BLaER1 (cell line): ENCODE data around the gene CEP57.

Experiments used
- H3K27ac ChIP-seq: shearing (Covaris generic); formaldehyde crosslinking; 2 replicates; pipeline ENCODE4 v1.8.1; 2022
- H3K27me3 ChIP-seq: shearing (Covaris generic); formaldehyde crosslinking; 2 replicates; pipeline ENCODE4 v1.8.1; 2022
- H3K36me3 ChIP-seq: shearing (Covaris generic); formaldehyde crosslinking; 2 replicates; pipeline ENCODE4 v1.8.1; 2022
- H3K4me1 ChIP-seq: shearing (Covaris generic); formaldehyde crosslinking; 2 replicates; pipeline ENCODE4 v1.8.1; 2022
- H3K4me2 ChIP-seq: shearing (Covaris generic); formaldehyde crosslinking; 2 replicates; pipeline ENCODE4 v1.8.1; 2022
- H3K4me3 ChIP-seq: shearing (Covaris generic); formaldehyde crosslinking; 2 replicates; pipeline ENCODE4 v1.8.1; 2022
- H3K9ac ChIP-seq: shearing (Covaris generic); formaldehyde crosslinking; 2 replicates; pipeline ENCODE4 v1.8.1; 2022
- H3K9me3 ChIP-seq: shearing (Covaris generic); formaldehyde crosslinking; 2 replicates; pipeline ENCODE4 v1.8.1; 2022
- H4K20me1 ChIP-seq: shearing (Covaris generic); formaldehyde crosslinking; 2 replicates; pipeline ENCODE4 v1.8.1; 2022
- Cebpa-rat ChIP-seq: shearing (Covaris generic); IDR thresholded peaks from 2 replicates; pipeline ENCODE4 v1.8.1; 2022

Gene CEP57

DNA sequence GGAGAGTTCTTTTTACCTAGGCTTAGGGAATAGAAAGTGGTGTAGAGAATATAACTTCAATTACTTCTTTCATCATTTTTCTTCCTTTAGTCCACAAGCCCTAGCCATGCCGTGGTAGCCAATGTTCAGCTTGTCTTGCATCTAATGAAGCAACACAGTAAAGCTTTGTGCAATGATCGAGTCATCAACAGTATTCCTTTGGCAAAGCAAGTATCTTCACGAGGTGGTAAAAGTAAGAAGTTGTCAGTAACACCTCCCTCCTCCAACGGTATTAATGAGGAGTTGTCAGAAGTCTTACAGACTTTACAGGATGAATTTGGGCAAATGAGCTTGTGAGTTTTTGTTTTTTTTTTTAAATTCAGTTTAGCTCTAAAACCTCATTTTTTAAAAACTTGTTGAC, 37.4 kb downstream of the CEP57 start:
- no peak overlapping the region for H3K9ac ChIP-seq
- H3K36me3 ChIP-seq: peaks cover 80% of the 10 kb centered on the region
- H3K4me2 ChIP-seq: no peak overlapping the region
- H3K9me3 ChIP-seq: no peaks in the 10 kb centered on the region
- no peaks in the 10 kb centered on the region for H4K20me1 ChIP-seq
- H3K4me1 ChIP-seq: no peaks in the 10 kb centered on the region
- no peaks in the 10 kb centered on the region for H3K27me3 ChIP-seq
- no peak overlapping the region for H3K27ac ChIP-seq
- no peak overlapping the region for H3K4me3 ChIP-seq
- TF ChIP-seq Cebpa-rat: no peak

DNA sequence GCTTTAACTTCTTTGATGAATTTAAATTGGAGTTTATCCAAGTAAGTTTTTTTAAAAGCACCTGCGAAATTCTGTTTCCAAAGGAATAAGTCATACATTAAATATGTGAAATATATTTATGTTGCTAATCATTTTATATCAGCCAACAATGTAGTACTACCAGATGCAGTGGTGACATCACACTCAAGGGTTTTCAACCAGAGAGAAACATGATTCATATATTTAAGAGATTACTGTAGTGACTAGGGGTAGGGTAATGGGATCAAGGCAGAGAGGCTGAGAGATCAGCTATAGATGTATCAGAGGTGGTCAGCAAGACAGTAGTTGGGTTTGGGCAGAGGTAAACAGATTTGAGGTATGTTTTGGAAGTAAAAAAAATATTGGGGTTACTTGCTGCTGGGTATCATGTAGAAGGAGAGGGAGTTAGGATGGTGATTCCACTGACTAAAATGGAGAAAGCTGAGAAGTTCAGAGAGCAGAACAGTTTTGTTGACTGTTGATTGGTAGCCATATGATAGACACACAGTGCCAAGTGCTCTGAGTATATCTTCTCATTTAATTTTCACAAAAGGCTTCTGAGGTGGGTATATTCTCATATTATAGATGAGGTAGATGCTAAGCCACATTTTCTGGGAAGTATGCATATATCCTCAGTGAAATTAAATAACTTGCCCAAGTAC, 39.4 kb downstream of the CEP57 start:
- Histone ChIP-seq H3K9me3 (no peaks in the 10 kb centered on the region), H3K27ac (no peak overlapping the region), H3K36me3 (peaks cover 82% of the 10 kb centered on the region), H3K4me3 (no peak overlapping the region), H4K20me1 (no peaks in the 10 kb centered on the region), H3K4me1 (no peaks in the 10 kb centered on the region), H3K9ac (no peak overlapping the region), H3K27me3 (no peaks in the 10 kb centered on the region), H3K4me2 (no peak overlapping the region)
- no peak for TF ChIP-seq Cebpa-rat

DNA sequence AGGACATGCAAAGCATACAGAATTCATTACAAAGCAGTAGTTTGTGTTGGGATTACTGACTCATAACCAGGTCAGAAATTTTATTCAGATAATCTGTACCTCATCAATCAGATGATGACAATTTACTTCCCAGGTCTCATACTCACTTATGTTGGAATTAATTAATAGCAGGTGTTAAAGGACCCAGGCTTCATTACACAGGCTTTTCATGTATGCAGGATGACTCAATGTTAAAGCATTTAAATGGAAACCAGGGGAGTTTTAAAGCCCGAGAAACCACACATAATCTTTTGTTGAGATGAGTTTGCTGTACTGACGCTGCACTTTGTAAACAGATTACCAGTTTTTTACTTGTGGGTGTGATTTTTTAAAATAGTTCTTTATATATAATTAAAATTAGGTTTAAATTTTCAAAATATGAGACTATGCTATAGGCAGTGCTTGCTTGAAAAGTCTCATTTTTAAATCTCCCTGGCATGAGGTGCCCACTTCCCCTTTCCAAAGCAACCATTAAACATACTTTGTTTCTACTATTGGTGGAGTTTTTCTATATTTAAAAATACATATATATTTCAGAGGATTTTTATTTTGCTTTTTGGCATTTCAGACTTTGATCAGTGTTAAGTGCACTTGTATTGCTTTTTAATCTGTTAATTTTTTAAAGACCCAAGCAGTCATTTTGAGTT, 41.0 kb downstream of the CEP57 start:
- peaks cover 82% of the 10 kb centered on the region for H3K36me3 ChIP-seq
- H3K4me1 ChIP-seq: no peaks in the 10 kb centered on the region
- no peak for TF ChIP-seq Cebpa-rat
- no peaks in the 10 kb centered on the region for H4K20me1 ChIP-seq
- H3K4me2 ChIP-seq: no peak overlapping the region
- H3K27ac ChIP-seq: no peak overlapping the region
- H3K9me3 ChIP-seq: no peaks in the 10 kb centered on the region
- H3K4me3 ChIP-seq: no peak overlapping the region
- H3K9ac ChIP-seq: no peak overlapping the region
- H3K27me3 ChIP-seq: no peaks in the 10 kb centered on the region

DNA sequence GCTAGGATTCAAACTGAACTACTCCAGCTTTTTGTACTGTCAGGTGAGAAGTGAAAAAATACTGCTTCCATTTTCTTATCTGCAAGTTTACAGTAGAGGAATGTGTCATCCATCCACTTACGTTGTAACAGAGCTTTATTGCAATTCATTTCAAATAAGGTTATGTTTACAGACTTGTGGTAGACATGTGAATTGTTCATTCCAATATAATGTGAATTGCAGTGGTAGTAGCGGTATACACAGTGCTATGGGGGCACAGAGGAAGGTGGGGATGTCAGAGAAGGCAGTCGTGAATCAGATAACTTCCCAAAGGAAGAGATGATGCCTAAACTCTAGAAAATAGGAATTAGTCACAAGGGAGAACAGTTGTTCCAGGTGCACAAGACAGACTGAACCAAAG, 42.5 kb downstream of the CEP57 start:
- H4K20me1 ChIP-seq: no peaks in the 10 kb centered on the region
- no peak overlapping the region for H3K4me2 ChIP-seq
- H3K36me3 ChIP-seq: peaks cover 83% of the 10 kb centered on the region
- no peaks in the 10 kb centered on the region for H3K27me3 ChIP-seq
- no peak overlapping the region for H3K4me3 ChIP-seq
- TF ChIP-seq Cebpa-rat: no peak
- H3K4me1 ChIP-seq: no peaks in the 10 kb centered on the region
- H3K27ac ChIP-seq: no peak overlapping the region
- H3K9ac ChIP-seq: no peak overlapping the region
- H3K9me3 ChIP-seq: no peaks in the 10 kb centered on the region

DNA sequence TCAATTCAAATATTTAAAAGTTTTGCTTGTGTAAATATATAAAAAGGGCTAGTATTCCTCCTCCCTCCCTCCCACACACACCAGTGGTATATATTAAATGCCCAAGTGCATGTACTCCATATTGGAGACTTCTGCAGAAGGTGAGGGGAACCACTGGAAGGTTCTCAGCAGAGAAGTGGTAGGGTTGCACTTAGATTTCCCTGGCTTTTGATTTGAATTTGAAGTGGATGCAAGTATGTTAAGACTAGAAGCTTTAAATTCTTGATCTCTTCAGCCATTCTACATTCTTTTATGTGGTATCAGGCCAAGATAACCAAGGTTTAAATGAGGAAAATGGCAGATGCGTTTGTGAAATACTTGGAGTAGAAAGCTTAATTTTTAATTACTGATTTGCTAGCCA, 43.1 kb downstream of the CEP57 start:
- H3K9me3 ChIP-seq: no peaks in the 10 kb centered on the region
- no peak overlapping the region for H3K27ac ChIP-seq
- TF ChIP-seq Cebpa-rat: no peak
- H4K20me1 ChIP-seq: no peaks in the 10 kb centered on the region
- no peaks in the 10 kb centered on the region for H3K4me1 ChIP-seq
- H3K36me3 ChIP-seq: peaks cover 85% of the 10 kb centered on the region
- no peak overlapping the region for H3K4me3 ChIP-seq
- H3K27me3 ChIP-seq: no peaks in the 10 kb centered on the region
- H3K4me2 ChIP-seq: no peak overlapping the region
- no peak overlapping the region for H3K9ac ChIP-seq

DNA sequence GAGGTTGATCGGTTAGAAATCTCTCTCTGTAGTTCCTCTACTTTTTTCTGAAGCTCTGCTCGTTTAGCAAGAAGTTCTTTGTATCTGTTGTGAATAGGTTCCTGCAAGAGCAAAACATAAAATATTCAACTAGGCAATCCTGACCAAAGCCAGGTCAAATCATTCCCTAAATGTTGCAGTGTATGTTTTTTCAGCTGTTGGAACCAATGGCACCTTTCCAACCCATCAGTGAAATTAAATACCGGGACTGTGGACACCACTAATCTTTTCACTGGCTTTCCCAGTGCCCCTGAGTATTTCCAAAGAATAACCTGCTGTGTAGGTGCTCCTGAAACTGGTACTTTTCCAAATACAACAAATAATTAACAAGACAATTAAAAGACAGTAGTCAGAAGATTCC, 45.1 kb downstream of the CEP57 start:
- no peaks in the 10 kb centered on the region for H3K9me3 ChIP-seq
- H3K27ac ChIP-seq: no peak overlapping the region
- no peak overlapping the region for H3K4me2 ChIP-seq
- no peaks in the 10 kb centered on the region for H4K20me1 ChIP-seq
- peaks cover 84% of the 10 kb centered on the region for H3K36me3 ChIP-seq
- no peaks in the 10 kb centered on the region for H3K4me1 ChIP-seq
- H3K27me3 ChIP-seq: no peaks in the 10 kb centered on the region
- TF ChIP-seq Cebpa-rat: no peak
- no peak overlapping the region for H3K9ac ChIP-seq
- no peak overlapping the region for H3K4me3 ChIP-seq

DNA sequence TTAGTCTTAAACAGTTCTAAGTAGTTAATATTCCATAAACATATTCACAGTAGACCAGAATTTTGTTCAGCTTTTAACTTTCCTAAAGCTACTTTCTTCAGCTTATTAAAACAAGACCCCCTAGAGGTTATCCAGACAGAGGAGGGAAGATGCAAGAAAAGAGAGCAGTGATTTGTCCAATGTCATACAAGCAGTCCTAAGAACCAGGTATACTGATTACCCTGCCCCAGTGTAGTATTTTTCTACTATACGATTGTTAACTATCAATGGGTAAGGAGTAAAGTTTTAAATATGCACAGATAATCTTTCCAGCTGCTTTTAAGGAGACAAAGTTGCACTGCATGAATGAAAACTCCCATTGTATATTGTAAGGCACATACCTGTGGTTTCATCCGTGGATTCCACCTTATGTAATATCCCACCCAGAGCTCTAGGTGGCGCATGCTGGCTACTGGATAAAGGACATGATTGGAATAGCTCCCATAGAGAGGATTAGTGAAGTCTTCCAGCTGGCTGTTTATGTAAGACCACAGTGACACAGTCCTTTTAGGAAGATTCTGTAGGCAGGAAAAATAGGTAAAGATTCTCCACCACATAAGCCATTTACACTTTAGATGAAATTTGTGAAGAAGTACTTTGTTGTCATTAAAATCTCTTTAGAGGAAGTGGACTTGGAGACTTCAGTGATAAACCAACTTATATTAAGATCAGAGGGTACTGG, 45.6 kb downstream of the CEP57 start:
- Histone ChIP-seq H3K27ac (no peak overlapping the region), H3K27me3 (no peaks in the 10 kb centered on the region), H3K4me3 (no peak overlapping the region), H4K20me1 (no peaks in the 10 kb centered on the region), H3K36me3 (peaks cover 81% of the 10 kb centered on the region), H3K9ac (no peak overlapping the region), H3K9me3 (no peaks in the 10 kb centered on the region), H3K4me1 (no peaks in the 10 kb centered on the region), H3K4me2 (no peak overlapping the region)
- TF ChIP-seq Cebpa-rat: no peak

DNA sequence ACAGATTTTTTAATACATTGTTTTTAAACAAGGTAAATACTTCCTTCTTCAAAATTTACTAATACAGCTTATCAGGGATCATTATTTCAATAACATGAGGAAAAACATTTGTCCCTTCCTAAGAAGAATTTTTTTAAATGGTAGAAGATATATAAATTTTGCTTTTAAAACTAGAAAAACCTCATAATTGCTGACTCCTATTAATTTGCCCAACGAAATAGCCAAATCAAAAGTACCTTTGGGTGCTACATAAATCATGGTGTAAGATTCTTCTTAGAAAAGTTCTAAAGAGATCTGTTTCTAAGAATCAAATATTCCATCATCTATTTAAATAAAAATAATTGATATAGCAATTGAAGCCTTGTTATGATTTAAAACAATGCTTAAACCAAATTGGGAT, 54.9 kb downstream of the CEP57 start:
- no peaks in the 10 kb centered on the region for H3K9me3 ChIP-seq
- no peak overlapping the region for H3K4me2 ChIP-seq
- H3K9ac ChIP-seq: no peak overlapping the region
- no peak overlapping the region for H3K27ac ChIP-seq
- H3K4me1 ChIP-seq: no peaks in the 10 kb centered on the region
- H4K20me1 ChIP-seq: no peaks in the 10 kb centered on the region
- H3K36me3 ChIP-seq: peaks cover 61% of the 10 kb centered on the region
- no peak for TF ChIP-seq Cebpa-rat
- H3K4me3 ChIP-seq: no peak overlapping the region
- no peaks in the 10 kb centered on the region for H3K27me3 ChIP-seq

DNA sequence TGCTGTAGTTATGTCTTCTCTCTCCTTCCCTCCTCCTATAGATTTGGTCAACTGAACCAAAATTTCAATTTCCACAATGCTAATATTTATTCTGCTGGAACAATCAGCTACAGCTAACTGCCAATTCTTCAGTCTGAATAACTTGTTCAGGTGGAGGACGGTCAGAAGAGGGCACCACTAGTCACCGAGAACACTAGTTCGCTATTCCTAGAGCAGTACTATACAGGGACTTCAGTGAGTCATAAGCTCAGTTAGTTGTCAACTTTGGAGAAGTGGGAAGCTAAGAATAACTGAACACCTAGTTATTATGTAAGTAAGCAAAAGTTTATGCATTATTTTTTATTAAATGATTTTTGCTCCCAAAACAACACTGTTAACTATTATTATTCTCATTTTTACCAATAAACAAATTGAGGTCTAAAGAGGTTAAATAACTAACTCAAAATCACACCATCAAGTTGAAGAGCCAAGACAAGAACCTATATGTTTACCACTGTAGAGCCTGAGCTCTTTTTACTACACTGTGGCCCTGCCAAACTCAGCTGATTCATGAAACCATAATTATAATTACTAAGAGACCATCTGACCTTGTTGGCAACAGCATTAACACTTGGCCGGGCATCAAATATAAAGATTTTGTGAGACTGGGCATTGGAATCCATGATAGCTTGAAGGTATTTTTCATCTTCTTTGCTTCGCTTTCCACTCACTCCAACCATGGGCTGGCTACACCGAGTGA, 59.0 kb downstream of the CEP57 start:
- Histone ChIP-seq H3K9me3 (no peaks in the 10 kb centered on the region), H4K20me1 (no peaks in the 10 kb centered on the region), H3K36me3 (peaks cover 48% of the 10 kb centered on the region), H3K4me2 (no peak overlapping the region), H3K4me3 (no peak overlapping the region), H3K4me1 (no peaks in the 10 kb centered on the region), H3K27me3 (no peaks in the 10 kb centered on the region), H3K9ac (no peak overlapping the region), H3K27ac (no peak overlapping the region)
- no peak for TF ChIP-seq Cebpa-rat

DNA sequence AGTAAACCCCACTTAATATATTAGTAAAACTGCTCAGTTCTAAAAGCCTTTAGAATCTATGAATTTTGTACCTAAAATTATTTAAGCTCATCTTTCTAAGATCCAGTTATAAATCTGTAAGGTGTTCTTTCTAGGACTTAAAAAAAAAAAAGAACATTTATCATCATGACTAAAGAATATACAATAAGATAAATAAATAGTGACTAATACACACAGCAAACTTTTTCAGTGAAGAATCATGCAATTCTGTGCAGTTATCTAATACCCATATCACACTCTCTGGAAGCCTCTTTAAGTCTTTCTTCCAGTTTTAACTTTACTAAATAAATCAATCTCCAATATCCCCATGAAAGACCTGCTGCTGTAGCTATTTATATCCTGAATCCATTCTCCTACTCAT, 59.8 kb downstream of the CEP57 start:
- Histone ChIP-seq H3K4me2 (no peak overlapping the region), H3K36me3 (peaks cover 46% of the 10 kb centered on the region), H3K9me3 (no peaks in the 10 kb centered on the region), H3K27ac (no peak overlapping the region), H3K4me3 (no peak overlapping the region), H3K4me1 (no peaks in the 10 kb centered on the region), H3K9ac (no peak overlapping the region), H3K27me3 (no peaks in the 10 kb centered on the region), H4K20me1 (no peaks in the 10 kb centered on the region)
- TF ChIP-seq Cebpa-rat: no peak
